HG02763 (cell line): Measurements from ENCODE around the gene MRPS31.

Source experiments
- ATAC-seq: cut with Tn5 transposase; IDR thresholded peaks from one replicate; pipeline ENCODE4 v1.9.1; 2021; ENCODE audit warnings: mild to moderate bottlenecking, moderate library complexity; ENCODE audit not compliant: unreplicated experiment

MRPS31 gene

GRCh38 chr13:40770934-40771618, at the start of gene MRPS31:
Gene MRPS31 (minus strand): TSS chr13:40771190. CDS start chr13:40771136, 54 bp downstream.
- peak; percentile 98 for ATAC-seq

GRCh38 chr13:40819797-40820315, 48.9 kb upstream of the MRPS31 start:
- no peak for ATAC-seq

GRCh38 chr13:40818926-40819325, 47.9 kb upstream of the MRPS31 start:
- ATAC-seq, result no peak

GRCh38 chr13:40814803-40815202, 43.8 kb upstream of the MRPS31 start:
- ATAC-seq, result no peak

- no peak for ATAC-seq
These were observed 42.9 kb upstream of the MRPS31 start for GRCh38 chr13:40813667-40814454.

GRCh38 chr13:40812724-40813445, 41.9 kb upstream of the MRPS31 start:
- ATAC-seq, result no peak

- ATAC-seq, result no peak
These were observed 41.1 kb upstream of the MRPS31 start for GRCh38 chr13:40812102-40812501.

- no peak for ATAC-seq
These were observed 38.5 kb upstream of the MRPS31 start for GRCh38 chr13:40809471-40809870.

GRCh38 chr13:40806241-40806640, 35.3 kb upstream of the MRPS31 start:
- no peak for ATAC-seq

- no peak for ATAC-seq
These were observed 32.3 kb upstream of the MRPS31 start for GRCh38 chr13:40803316-40803715.

GRCh38 chr13:40801255-40802217, 30.5 kb upstream of the MRPS31 start:
- ATAC-seq, result no peak

GRCh38 chr13:40800559-40800958, 29.6 kb upstream of the MRPS31 start:
- ATAC-seq, result no peak

- ATAC-seq, result no peak
These were observed 28.5 kb upstream of the MRPS31 start for GRCh38 chr13:40799508-40799907.

GRCh38 chr13:40798380-40798779, 27.4 kb upstream of the MRPS31 start:
- no peak for ATAC-seq

- no peak for ATAC-seq
These were observed 25.7 kb upstream of the MRPS31 start for GRCh38 chr13:40796649-40797048.

GRCh38 chr13:40794414-40795368, 23.7 kb upstream of the MRPS31 start:
- no peak for ATAC-seq

GRCh38 chr13:40793339-40793738, 22.3 kb upstream of the MRPS31 start:
- ATAC-seq, result no peak

GRCh38 chr13:40792284-40793051, 21.5 kb upstream of the MRPS31 start:
- ATAC-seq, result no peak
